ENCODE measurements around the gene CXCR4. TPM values are rescaled to one million over a fixed set of nuclear protein-coding genes. Genes with fewer than 3 reads are reported as not detected.

Gene CXCR4
- total RNA-seq, 2 donors from 2014 or later: 11.9 to 12.4 TPM

DNA sequence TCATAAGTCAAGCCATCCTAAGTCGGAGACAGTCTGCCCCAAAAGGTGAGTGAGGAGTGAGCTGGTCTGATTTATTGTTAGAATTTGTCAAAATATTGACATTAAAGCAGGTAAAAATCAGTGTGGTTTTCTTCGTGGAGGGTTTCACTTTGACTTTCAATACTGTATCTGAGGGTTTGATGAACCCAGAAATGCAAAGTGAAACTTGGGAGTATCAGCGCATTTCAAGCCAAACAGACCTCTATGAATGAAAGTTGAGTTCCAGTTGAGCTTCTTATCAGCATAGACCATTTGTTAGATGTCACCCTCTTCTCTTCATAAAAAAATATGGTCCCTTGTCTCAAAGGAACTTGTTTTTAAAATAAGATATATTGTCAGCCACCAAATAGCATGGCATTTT, 21.7 kb upstream of the CXCR4 start:
- no peaks in the 10 kb centered on the region for H3K9me3 ChIP-seq
- H3K4me3 ChIP-seq: no peak overlapping the region
- no peak for DNase-seq (ENCODE audit: low spot score)
- no peaks in the 10 kb centered on the region for H3K36me3 ChIP-seq
- H3K27ac ChIP-seq: no peak overlapping the region
- TF ChIP-seq, protein P1, sequence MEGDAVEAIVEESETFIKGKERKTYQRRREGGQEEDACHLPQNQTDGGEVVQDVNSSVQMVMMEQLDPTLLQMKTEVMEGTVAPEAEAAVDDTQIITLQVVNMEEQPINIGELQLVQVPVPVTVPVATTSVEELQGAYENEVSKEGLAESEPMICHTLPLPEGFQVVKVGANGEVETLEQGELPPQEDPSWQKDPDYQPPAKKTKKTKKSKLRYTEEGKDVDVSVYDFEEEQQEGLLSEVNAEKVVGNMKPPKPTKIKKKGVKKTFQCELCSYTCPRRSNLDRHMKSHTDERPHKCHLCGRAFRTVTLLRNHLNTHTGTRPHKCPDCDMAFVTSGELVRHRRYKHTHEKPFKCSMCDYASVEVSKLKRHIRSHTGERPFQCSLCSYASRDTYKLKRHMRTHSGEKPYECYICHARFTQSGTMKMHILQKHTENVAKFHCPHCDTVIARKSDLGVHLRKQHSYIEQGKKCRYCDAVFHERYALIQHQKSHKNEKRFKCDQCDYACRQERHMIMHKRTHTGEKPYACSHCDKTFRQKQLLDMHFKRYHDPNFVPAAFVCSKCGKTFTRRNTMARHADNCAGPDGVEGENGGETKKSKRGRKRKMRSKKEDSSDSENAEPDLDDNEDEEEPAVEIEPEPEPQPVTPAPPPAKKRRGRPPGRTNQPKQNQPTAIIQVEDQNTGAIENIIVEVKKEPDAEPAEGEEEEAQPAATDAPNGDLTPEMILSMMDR (IDR thresholded peaks at IDR 0.05): no peak
- H3K27me3 ChIP-seq: no peaks in the 10 kb centered on the region
- peaks cover 0 to 16% of the 10 kb centered on the region in 2 donors for H3K4me1 ChIP-seq

- Histone ChIP-seq H3K27ac (no peak overlapping the region), H3K4me1 (peaks cover 0 to 16% of the 10 kb centered on the region in 2 donors), H3K4me3 (no peak overlapping the region), H3K27me3 (no peaks in the 10 kb centered on the region), H3K9me3 (no peaks in the 10 kb centered on the region), H3K36me3 (no peaks in the 10 kb centered on the region)
- TF ChIP-seq, protein P1 (IDR thresholded peaks at IDR 0.05): no peak
- no peak for DNase-seq (ENCODE audit: low spot score)
Observed at GRCh38 chr2:136137982-136138381, 20.0 kb upstream of the CXCR4 start.

- no peaks in the 10 kb centered on the region for H3K9me3 ChIP-seq
- no peaks in the 10 kb centered on the region for H3K27me3 ChIP-seq
- H3K36me3 ChIP-seq: no peaks in the 10 kb centered on the region
- DNase-seq (ENCODE audit: low spot score): no peak
- H3K4me3 ChIP-seq: no peak overlapping the region
- TF ChIP-seq, protein P1 (IDR thresholded peaks at IDR 0.05): no peak
- H3K27ac ChIP-seq: no peak overlapping the region
- H3K4me1 ChIP-seq: peaks cover 0 to 16% of the 10 kb centered on the region in 2 donors
Observed at GRCh38 chr2:136136931-136137330, 19.0 kb upstream of the CXCR4 start.

DNA sequence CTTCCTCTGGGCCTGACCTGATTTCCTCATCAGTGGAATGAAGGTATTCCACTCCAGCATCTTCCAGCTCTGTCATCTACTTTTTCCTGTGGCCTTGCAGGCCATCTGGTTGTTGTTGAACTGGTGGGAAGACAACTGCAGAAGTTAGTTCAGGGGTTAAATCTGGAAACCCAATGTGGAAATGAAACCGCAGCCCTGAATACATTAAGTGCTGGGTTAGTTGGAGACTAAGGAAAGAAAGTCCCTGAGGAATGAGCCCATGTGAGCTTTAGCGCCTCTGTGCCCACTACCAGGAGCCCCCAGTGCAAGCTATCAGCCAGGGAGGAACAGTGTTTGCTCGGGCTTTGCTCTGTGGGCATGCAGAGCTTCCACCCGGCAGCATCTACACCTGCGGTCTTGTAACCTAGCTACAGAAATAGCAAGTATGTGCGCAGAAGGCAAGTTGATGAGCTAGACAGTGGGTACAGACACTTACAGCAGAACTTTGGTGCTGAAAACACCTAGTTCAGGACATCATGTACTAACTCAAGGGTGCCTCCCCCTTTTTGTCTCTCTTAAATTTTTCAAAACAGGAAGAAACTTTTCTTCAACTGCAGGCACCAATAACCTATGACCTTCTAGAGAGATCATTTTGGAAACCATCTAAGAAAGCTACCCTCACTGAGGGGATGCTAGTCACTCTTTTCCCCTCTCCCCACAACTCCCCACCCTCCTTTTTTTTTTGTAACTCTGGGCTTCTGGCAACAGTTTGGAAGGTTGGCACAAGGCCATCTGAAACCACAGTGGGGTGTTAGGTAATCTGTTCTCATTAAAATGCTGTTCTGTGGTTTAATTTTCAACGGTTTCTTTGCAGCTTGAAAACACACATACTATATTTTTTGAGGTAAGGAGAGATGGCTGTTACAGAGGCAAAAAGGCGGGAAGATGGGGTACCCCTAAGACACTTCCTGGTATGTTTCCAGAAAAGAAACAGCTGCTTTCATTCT, 18.3 kb upstream of the CXCR4 start:
- TF ChIP-seq, protein P1 (IDR thresholded peaks at IDR 0.05): no peak
- DNase-seq (ENCODE audit: low spot score): no peak
- no peaks in the 10 kb centered on the region for H3K27me3 ChIP-seq
- no peaks in the 10 kb centered on the region for H3K9me3 ChIP-seq
- H3K36me3 ChIP-seq: no peaks in the 10 kb centered on the region
- peaks cover 0 to 16% of the 10 kb centered on the region in 2 donors for H3K4me1 ChIP-seq
- H3K27ac ChIP-seq: no peak overlapping the region
- no peak overlapping the region for H3K4me3 ChIP-seq

DNA sequence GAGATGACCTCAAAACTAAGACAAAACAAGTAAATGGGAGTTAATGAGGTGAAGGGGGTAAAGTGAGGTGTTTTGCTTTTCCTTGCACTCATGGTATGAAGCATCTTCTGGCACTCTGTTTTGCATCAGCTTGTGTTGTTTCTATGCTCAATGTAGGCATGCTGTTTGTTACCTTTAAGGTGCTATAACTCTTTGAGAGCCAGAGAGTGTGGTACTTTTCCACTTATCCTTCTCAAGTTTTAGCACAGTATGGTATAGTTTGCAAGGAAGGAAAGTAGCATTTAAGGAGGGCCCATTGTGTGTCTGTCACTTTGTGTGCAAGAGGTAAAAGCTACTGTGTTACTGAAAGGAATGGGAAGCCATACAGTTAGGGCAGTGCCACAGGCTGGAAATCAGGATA, 17.5 kb upstream of the CXCR4 start:
- Histone ChIP-seq H3K4me3 (no peak overlapping the region), H3K9me3 (no peaks in the 10 kb centered on the region), H3K27me3 (no peaks in the 10 kb centered on the region), H3K4me1 (peaks cover 0 to 16% of the 10 kb centered on the region in 2 donors), H3K27ac (no peak overlapping the region), H3K36me3 (no peaks in the 10 kb centered on the region)
- no peak for DNase-seq (ENCODE audit: low spot score)
- TF ChIP-seq, protein P1 (IDR thresholded peaks at IDR 0.05): no peak

Measured in right atrium auricular region (tissue), 2 donors.